ENCODE data around the gene SLC25A48.

Gene SLC25A48

GRCh38 chr5:135821061-135821801 is 13.2 kb upstream of the SLC25A48 start:
- Histone ChIP-seq H4K20me1 (ENCODE audit: insufficient read depth, low read length) (no peaks in the 10 kb centered on the region; the same call in 1 of the 2 replicates), H3K27ac (ENCODE audit: low read length) (no peak overlapping the region), H3K36me3 (ENCODE audit: insufficient read depth, low read length) (no peaks in the 10 kb centered on the region), H3K4me2 (ENCODE audit: insufficient read depth, low read length) (no peak overlapping the region), H3K4me3 (ENCODE audit: low read depth in 1 of 2, low read length in 2 of 2) (no peak overlapping the region), H3K9ac (ENCODE audit: low read depth, low read length) (no peak overlapping the region), H2AFZ (ENCODE audit: low read depth, low read length) (no peak overlapping the region), H3K27me3 (ENCODE audit: insufficient read depth, low read length, poor library complexity) (peaks cover 11% of the 10 kb centered on the region), H3K9me3 (ENCODE audit: insufficient read depth, low read length, severe bottlenecking) (no peaks in the 10 kb centered on the region), H3K79me2 (ENCODE audit: insufficient read depth, low read length) (no peaks in the 10 kb centered on the region), H3K4me1 (ENCODE audit: insufficient read depth, low read length) (no peaks in the 10 kb centered on the region)
- ATAC-seq (ENCODE audit: insufficient read depth, low read depth) (no peak), DNase-seq (no peak)
- TF ChIP-seq EZH2 (IDR thresholded peaks at IDR 0.05; ENCODE audit: borderline replicate concordance, low read depth, low read length, severe bottlenecking), result no peak
- TF ChIP-seq CTCF (IDR thresholded peaks at IDR 0.05; ENCODE audit: borderline replicate concordance, extremely low read depth, low read length, poor library complexity, severe bottlenecking), result no peak

- no peak overlapping the region for H2AFZ ChIP-seq (ENCODE audit: low read depth, low read length)
- TF ChIP-seq EZH2 (IDR thresholded peaks at IDR 0.05; ENCODE audit: borderline replicate concordance, low read depth, low read length, severe bottlenecking), result no peak
- no peak for TF ChIP-seq CTCF (IDR thresholded peaks at IDR 0.05; ENCODE audit: borderline replicate concordance, extremely low read depth, low read length, poor library complexity, severe bottlenecking)
- DNase-seq (no peak), ATAC-seq (ENCODE audit: insufficient read depth, low read depth) (no peak)
- no peak overlapping the region for H3K9ac ChIP-seq (ENCODE audit: low read depth, low read length)
- H3K27ac ChIP-seq (ENCODE audit: low read length), result no peak overlapping the region
- no peaks in the 10 kb centered on the region; the same call in 1 of the 2 replicates for H4K20me1 ChIP-seq (ENCODE audit: insufficient read depth, low read length)
- no peaks in the 10 kb centered on the region for H3K36me3 ChIP-seq (ENCODE audit: insufficient read depth, low read length)
- no peak overlapping the region for H3K4me2 ChIP-seq (ENCODE audit: insufficient read depth, low read length)
- H3K4me1 ChIP-seq (ENCODE audit: insufficient read depth, low read length), result no peaks in the 10 kb centered on the region
- H3K4me3 ChIP-seq (ENCODE audit: low read depth in 1 of 2, low read length in 2 of 2), result no peak overlapping the region
- no peaks in the 10 kb centered on the region for H3K79me2 ChIP-seq (ENCODE audit: insufficient read depth, low read length)
- H3K27me3 ChIP-seq (ENCODE audit: insufficient read depth, low read length, poor library complexity), result peaks cover 11% of the 10 kb centered on the region
- no peaks in the 10 kb centered on the region for H3K9me3 ChIP-seq (ENCODE audit: insufficient read depth, low read length, severe bottlenecking)
Measured at GRCh38 chr5:135821802-135822201, 12.7 kb upstream of the SLC25A48 start.

- Histone ChIP-seq H3K79me2 (ENCODE audit: insufficient read depth, low read length) (no peaks in the 10 kb centered on the region), H3K9ac (ENCODE audit: low read depth, low read length) (no peak overlapping the region), H3K4me3 (ENCODE audit: low read depth in 1 of 2, low read length in 2 of 2) (no peak overlapping the region), H2AFZ (ENCODE audit: low read depth, low read length) (no peak overlapping the region), H3K4me2 (ENCODE audit: insufficient read depth, low read length) (no peak overlapping the region), H3K27ac (ENCODE audit: low read length) (no peak overlapping the region), H3K27me3 (ENCODE audit: insufficient read depth, low read length, poor library complexity) (peaks cover 11% of the 10 kb centered on the region), H3K4me1 (ENCODE audit: insufficient read depth, low read length) (no peaks in the 10 kb centered on the region), H4K20me1 (ENCODE audit: insufficient read depth, low read length) (no peaks in the 10 kb centered on the region; the same call in 1 of the 2 replicates), H3K36me3 (ENCODE audit: insufficient read depth, low read length) (no peaks in the 10 kb centered on the region), H3K9me3 (ENCODE audit: insufficient read depth, low read length, severe bottlenecking) (no peaks in the 10 kb centered on the region)
- no peak for DNase-seq
- no peak for ATAC-seq (ENCODE audit: insufficient read depth, low read depth)
- no peak for TF ChIP-seq CTCF (IDR thresholded peaks at IDR 0.05; ENCODE audit: borderline replicate concordance, extremely low read depth, low read length, poor library complexity, severe bottlenecking)
- no peak for TF ChIP-seq EZH2 (IDR thresholded peaks at IDR 0.05; ENCODE audit: borderline replicate concordance, low read depth, low read length, severe bottlenecking)
Measured at GRCh38 chr5:135822286-135822685, 12.2 kb upstream of the SLC25A48 start.
